ENCODE measurements around the gene TEX13A.

DNA sequence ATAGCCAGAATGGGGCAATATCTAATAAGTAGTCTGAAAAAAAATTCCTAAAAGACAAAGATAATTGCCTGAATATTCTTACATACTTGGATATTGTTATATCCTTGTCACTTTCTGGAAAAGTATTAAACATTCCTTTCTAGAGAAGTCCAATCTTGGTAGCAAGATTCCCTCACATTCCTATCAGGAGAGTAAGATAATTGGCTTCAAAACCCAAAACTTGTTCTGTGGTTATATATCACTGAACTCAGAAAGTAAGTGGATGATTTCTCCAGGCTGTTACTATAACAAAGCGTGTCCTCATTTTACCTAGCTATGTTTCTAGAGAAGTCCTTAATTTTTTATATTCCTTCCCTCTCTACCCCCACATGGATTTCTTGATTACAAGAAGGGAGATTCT is 46.0 kb upstream of the TEX13A start:
- TF ChIP-seq, protein P1, sequence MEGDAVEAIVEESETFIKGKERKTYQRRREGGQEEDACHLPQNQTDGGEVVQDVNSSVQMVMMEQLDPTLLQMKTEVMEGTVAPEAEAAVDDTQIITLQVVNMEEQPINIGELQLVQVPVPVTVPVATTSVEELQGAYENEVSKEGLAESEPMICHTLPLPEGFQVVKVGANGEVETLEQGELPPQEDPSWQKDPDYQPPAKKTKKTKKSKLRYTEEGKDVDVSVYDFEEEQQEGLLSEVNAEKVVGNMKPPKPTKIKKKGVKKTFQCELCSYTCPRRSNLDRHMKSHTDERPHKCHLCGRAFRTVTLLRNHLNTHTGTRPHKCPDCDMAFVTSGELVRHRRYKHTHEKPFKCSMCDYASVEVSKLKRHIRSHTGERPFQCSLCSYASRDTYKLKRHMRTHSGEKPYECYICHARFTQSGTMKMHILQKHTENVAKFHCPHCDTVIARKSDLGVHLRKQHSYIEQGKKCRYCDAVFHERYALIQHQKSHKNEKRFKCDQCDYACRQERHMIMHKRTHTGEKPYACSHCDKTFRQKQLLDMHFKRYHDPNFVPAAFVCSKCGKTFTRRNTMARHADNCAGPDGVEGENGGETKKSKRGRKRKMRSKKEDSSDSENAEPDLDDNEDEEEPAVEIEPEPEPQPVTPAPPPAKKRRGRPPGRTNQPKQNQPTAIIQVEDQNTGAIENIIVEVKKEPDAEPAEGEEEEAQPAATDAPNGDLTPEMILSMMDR (conservative IDR thresholded peaks at IDR 0.05), result no peak
- no peak for TF ChIP-seq EZH2 (IDR thresholded peaks at IDR 0.05; ENCODE audit: low read depth)
